ENCODE results near the gene VPS13C. TPM values are rescaled to one million over a fixed set of nuclear protein-coding genes. Genes with fewer than 3 reads are reported as not detected.

VPS13C gene
- total RNA-seq, 1 experiment from 2014 or later: 20.9 TPM

DNA sequence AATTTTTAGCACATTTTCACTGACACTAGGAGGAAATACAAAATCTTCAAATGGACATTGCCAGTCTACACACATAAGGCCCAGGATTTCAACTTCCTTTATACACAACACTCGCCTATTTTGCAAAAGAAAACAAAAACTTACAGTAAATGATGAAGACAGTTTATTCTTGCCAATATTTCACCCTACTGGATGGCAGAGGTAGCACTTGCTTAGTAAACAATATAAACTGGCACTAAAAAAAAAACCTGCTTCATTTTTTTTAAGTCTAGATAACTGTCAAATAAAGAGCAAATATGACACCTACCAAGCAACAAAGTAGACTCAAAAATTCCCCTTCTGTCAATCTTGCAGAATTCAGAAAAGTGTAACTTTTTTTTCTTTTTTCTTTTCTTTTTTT lies 204.0 kb downstream of the VPS13C start:
- CTCF ChIA-PET: interaction anchor here (0.6 to 2.3 kb wide), 4 partner anchors 12 to 521 kb away, joined by 3 to 6 read pairs (median 4); no protein-coding TSS in a partner anchor
- TF ChIP-seq, protein P1, sequence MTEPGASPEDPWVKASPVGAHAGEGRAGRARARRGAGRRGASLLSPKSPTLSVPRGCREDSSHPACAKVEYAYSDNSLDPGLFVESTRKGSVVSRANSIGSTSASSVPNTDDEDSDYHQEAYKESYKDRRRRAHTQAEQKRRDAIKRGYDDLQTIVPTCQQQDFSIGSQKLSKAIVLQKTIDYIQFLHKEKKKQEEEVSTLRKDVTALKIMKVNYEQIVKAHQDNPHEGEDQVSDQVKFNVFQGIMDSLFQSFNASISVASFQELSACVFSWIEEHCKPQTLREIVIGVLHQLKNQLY (CRISPR knock-in tag; IDR thresholded peaks at IDR 0.05): no peak
- TF ChIP-seq, protein P2, sequence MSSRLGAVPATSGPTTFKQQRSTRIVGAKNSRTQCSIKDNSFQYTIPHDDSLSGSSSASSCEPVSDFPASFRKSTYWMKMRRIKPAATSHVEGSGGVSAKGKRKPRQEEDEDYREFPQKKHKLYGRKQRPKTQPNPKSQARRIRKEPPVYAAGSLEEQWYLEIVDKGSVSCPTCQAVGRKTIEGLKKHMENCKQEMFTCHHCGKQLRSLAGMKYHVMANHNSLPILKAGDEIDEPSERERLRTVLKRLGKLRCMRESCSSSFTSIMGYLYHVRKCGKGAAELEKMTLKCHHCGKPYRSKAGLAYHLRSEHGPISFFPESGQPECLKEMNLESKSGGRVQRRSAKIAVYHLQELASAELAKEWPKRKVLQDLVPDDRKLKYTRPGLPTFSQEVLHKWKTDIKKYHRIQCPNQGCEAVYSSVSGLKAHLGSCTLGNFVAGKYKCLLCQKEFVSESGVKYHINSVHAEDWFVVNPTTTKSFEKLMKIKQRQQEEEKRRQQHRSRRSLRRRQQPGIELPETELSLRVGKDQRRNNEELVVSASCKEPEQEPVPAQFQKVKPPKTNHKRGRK (CRISPR knock-in tag; IDR thresholded peaks at IDR 0.05; ENCODE audit: borderline replicate concordance): no peak
- TF ChIP-seq ATF1 (CRISPR knock-in tag; IDR thresholded peaks at IDR 0.05) (no peak), KAT7 (CRISPR knock-in tag; IDR thresholded peaks at IDR 0.05; ENCODE audit: borderline replicate concordance) (no peak), OVOL2 (CRISPR knock-in tag; IDR thresholded peaks at IDR 0.05; ENCODE audit: borderline replicate concordance) (no peak), TEAD1 (CRISPR knock-in tag; IDR thresholded peaks at IDR 0.05) (no peak), PRRX2 (CRISPR knock-in tag; IDR thresholded peaks at IDR 0.05) (no peak)
- TF ChIP-seq, protein P3, sequence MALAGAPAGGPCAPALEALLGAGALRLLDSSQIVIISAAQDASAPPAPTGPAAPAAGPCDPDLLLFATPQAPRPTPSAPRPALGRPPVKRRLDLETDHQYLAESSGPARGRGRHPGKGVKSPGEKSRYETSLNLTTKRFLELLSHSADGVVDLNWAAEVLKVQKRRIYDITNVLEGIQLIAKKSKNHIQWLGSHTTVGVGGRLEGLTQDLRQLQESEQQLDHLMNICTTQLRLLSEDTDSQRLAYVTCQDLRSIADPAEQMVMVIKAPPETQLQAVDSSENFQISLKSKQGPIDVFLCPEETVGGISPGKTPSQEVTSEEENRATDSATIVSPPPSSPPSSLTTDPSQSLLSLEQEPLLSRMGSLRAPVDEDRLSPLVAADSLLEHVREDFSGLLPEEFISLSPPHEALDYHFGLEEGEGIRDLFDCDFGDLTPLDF (CRISPR knock-in tag; IDR thresholded peaks at IDR 0.05): no peak
- TF ChIP-seq, protein P4, sequence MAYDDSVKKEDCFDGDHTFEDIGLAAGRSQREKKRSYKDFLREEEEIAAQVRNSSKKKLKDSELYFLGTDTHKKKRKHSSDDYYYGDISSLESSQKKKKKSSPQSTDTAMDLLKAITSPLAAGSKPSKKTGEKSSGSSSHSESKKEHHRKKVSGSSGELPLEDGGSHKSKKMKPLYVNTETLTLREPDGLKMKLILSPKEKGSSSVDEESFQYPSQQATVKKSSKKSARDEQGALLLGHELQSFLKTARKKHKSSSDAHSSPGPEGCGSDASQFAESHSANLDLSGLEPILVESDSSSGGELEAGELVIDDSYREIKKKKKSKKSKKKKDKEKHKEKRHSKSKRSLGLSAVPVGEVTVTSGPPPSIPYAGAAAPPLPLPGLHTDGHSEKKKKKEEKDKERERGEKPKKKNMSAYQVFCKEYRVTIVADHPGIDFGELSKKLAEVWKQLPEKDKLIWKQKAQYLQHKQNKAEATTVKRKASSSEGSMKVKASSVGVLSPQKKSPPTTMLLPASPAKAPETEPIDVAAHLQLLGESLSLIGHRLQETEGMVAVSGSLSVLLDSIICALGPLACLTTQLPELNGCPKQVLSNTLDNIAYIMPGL (CRISPR knock-in tag; IDR thresholded peaks at IDR 0.05): no peak
- Mint-ChIP-seq H3K4me3 (no peak overlapping the region), H3K4me1 (no peaks in the 10 kb centered on the region), H3K27me3 (ENCODE audit: low read depth) (no peaks in the 10 kb centered on the region), H3K9me3 (no peaks in the 10 kb centered on the region), H3K27ac (no peak overlapping the region), H3K36me3 (no peaks in the 10 kb centered on the region)
- DNase-seq (ENCODE audit: low spot score) (no peak), ATAC-seq (no peak)
- POLR2A ChIA-PET: no interaction called here

DNA sequence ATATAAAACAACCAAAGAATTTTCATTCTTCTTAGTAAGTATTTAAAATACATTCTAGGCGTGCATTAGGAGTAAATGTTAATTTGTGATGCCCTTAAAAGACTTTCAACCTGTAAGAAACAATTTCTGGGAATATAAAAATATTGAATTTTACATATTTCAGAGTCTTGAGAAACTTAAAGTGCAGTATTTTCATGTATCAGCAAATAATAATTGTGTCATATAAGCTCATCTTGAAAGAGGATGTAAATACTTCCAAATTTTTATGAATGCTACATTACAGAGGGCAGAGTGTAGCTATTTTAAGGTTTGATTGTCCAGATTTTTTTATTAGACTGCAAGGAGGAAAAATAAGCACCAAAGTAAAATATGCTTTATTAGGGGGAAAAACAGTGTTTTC lies 207.1 kb downstream of the VPS13C start:
- CTCF ChIA-PET: no interaction called here
- no peak for ATAC-seq
- TF ChIP-seq, protein P5, sequence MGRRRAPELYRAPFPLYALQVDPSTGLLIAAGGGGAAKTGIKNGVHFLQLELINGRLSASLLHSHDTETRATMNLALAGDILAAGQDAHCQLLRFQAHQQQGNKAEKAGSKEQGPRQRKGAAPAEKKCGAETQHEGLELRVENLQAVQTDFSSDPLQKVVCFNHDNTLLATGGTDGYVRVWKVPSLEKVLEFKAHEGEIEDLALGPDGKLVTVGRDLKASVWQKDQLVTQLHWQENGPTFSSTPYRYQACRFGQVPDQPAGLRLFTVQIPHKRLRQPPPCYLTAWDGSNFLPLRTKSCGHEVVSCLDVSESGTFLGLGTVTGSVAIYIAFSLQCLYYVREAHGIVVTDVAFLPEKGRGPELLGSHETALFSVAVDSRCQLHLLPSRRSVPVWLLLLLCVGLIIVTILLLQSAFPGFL (CRISPR knock-in tag; IDR thresholded peaks at IDR 0.05; ENCODE audit: borderline replicate concordance): no peak
- TF ChIP-seq, protein P2 (CRISPR knock-in tag; IDR thresholded peaks at IDR 0.05; ENCODE audit: borderline replicate concordance): no peak
- TF ChIP-seq, protein P3 (CRISPR knock-in tag; IDR thresholded peaks at IDR 0.05): no peak
- no peak for TF ChIP-seq TP53 (CRISPR knock-in tag; IDR thresholded peaks at IDR 0.05)
- TF ChIP-seq, protein P6, sequence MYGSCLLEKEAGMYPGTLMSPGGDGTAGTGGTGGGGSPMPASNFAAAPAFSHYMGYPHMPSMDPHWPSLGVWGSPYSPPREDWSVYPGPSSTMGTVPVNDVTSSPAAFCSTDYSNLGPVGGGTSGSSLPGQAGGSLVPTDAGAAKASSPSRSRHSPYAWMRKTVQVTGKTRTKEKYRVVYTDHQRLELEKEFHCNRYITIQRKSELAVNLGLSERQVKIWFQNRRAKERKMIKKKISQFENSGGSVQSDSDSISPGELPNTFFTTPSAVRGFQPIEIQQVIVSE (CRISPR knock-in tag; IDR thresholded peaks at IDR 0.05; ENCODE audit: borderline replicate concordance): no peak
- no peak for TF ChIP-seq GTF2I (CRISPR knock-in tag; conservative IDR thresholded peaks at IDR 0.05)
- TF ChIP-seq, protein P7, sequence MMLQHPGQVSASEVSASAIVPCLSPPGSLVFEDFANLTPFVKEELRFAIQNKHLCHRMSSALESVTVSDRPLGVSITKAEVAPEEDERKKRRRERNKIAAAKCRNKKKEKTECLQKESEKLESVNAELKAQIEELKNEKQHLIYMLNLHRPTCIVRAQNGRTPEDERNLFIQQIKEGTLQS (CRISPR knock-in tag; conservative IDR thresholded peaks at IDR 0.05): no peak
- no peak for TF ChIP-seq GABPB1 (CRISPR knock-in tag; IDR thresholded peaks at IDR 0.05)
- TF ChIP-seq KAT7 (CRISPR knock-in tag; IDR thresholded peaks at IDR 0.05; ENCODE audit: borderline replicate concordance): no peak
- no peak for TF ChIP-seq JUN (CRISPR knock-in tag; IDR thresholded peaks at IDR 0.05)
- TF ChIP-seq, protein P8, sequence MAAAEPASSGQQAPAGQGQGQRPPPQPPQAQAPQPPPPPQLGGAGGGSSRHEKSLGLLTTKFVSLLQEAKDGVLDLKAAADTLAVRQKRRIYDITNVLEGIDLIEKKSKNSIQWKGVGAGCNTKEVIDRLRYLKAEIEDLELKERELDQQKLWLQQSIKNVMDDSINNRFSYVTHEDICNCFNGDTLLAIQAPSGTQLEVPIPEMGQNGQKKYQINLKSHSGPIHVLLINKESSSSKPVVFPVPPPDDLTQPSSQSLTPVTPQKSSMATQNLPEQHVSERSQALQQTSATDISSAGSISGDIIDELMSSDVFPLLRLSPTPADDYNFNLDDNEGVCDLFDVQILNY (CRISPR knock-in tag; IDR thresholded peaks at IDR 0.05): no peak
- TF ChIP-seq, protein P9, sequence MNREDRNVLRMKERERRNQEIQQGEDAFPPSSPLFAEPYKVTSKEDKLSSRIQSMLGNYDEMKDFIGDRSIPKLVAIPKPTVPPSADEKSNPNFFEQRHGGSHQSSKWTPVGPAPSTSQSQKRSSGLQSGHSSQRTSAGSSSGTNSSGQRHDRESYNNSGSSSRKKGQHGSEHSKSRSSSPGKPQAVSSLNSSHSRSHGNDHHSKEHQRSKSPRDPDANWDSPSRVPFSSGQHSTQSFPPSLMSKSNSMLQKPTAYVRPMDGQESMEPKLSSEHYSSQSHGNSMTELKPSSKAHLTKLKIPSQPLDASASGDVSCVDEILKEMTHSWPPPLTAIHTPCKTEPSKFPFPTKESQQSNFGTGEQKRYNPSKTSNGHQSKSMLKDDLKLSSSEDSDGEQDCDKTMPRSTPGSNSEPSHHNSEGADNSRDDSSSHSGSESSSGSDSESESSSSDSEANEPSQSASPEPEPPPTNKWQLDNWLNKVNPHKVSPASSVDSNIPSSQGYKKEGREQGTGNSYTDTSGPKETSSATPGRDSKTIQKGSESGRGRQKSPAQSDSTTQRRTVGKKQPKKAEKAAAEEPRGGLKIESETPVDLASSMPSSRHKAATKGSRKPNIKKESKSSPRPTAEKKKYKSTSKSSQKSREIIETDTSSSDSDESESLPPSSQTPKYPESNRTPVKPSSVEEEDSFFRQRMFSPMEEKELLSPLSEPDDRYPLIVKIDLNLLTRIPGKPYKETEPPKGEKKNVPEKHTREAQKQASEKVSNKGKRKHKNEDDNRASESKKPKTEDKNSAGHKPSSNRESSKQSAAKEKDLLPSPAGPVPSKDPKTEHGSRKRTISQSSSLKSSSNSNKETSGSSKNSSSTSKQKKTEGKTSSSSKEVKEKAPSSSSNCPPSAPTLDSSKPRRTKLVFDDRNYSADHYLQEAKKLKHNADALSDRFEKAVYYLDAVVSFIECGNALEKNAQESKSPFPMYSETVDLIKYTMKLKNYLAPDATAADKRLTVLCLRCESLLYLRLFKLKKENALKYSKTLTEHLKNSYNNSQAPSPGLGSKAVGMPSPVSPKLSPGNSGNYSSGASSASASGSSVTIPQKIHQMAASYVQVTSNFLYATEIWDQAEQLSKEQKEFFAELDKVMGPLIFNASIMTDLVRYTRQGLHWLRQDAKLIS (CRISPR knock-in tag; IDR thresholded peaks at IDR 0.05; ENCODE audit: borderline replicate concordance): no peak

More for the DNA sequence above, 207.1 kb downstream of the VPS13C start:
- DNase-seq (ENCODE audit: low spot score): no peak
- POLR2A ChIA-PET: interaction anchor here (0.5 kb wide), 1 partner anchor 351 kb away, joined by 4 read pairs; no protein-coding TSS in a partner anchor
- no peaks in the 10 kb centered on the region for H3K36me3 Mint-ChIP-seq
- H3K4me1 Mint-ChIP-seq: no peaks in the 10 kb centered on the region
- H3K27ac Mint-ChIP-seq: no peak overlapping the region
- H3K4me3 Mint-ChIP-seq: no peak overlapping the region
- H3K9me3 Mint-ChIP-seq: no peaks in the 10 kb centered on the region
- H3K27me3 Mint-ChIP-seq (ENCODE audit: low read depth): no peaks in the 10 kb centered on the region

Data from WTC11 (cell line).